Endodermal cell (in vitro differentiated cells): ENCODE results near the gene ANKRD17. TPM values are rescaled to one million over a fixed set of nuclear protein-coding genes. Genes with fewer than 3 reads are reported as not detected.
A peak's percentile ranks its signal among the peaks of the same experiment; 100 is the strongest.

Experiments used
- DNase-seq: peaks from one replicate; pipeline ENCODE4 v3.0.0-alpha.2; 2017
- H3K27ac ChIP-seq: 2 replicates; pipeline ENCODE4 v1.5.1; 2013; ENCODE audit warnings: mild to moderate bottlenecking, low read depth, low read length, moderate library complexity
- H3K27me3 ChIP-seq: 2 replicates; pipeline ENCODE4 v1.6.1; 2013; ENCODE audit warnings: mild to moderate bottlenecking, low read length, moderate library complexity; ENCODE audit not compliant: insufficient read depth, control insufficient read depth, poor library complexity, severe bottlenecking
- H3K36me3 ChIP-seq: 2 replicates; pipeline ENCODE4 v1.7.0; 2013; ENCODE audit warnings: mild to moderate bottlenecking, low read length, moderate library complexity; ENCODE audit not compliant: control insufficient read depth, insufficient read depth
- H3K4me1 ChIP-seq: one replicate; pipeline ENCODE4 v1.7.0; 2013; ENCODE audit warnings: low read length; ENCODE audit not compliant: control insufficient read depth, insufficient read depth
- H3K4me3 ChIP-seq: 2 replicates; pipeline ENCODE4 v1.5.1; 2013; ENCODE audit warnings: mild to moderate bottlenecking, low read length, moderate library complexity
- H3K9ac ChIP-seq: 2 replicates; pipeline ENCODE4 v1.6.1; 2013; ENCODE audit warnings: mild to moderate bottlenecking, low read length, moderate library complexity; ENCODE audit not compliant: poor library complexity, severe bottlenecking; ENCODE audit errors: extremely low read depth
- H3K9me3 ChIP-seq: 2 replicates; pipeline ENCODE4 v1.6.1; 2013; ENCODE audit warnings: mild to moderate bottlenecking, low read length, moderate library complexity; ENCODE audit not compliant: control insufficient read depth
- H3K27ac Mint-ChIP-seq: 2 replicates; pipeline ENCODE4 v1.8.0; 2020; ENCODE audit warnings: mixed read lengths
- H3K27me3 Mint-ChIP-seq: 2 replicates; pipeline ENCODE4 v1.8.0; 2021; ENCODE audit warnings: mild to moderate bottlenecking, mixed read lengths; ENCODE audit not compliant: insufficient read depth
- H3K36me3 Mint-ChIP-seq: 2 replicates; pipeline ENCODE4 v1.8.0; 2020; ENCODE audit warnings: low read depth, mixed read lengths
- H3K4me1 Mint-ChIP-seq: 2 replicates; pipeline ENCODE4 v1.8.0; 2020; ENCODE audit warnings: mixed read lengths
- H3K4me3 Mint-ChIP-seq: 2 replicates; pipeline ENCODE4 v1.8.0; 2020; ENCODE audit warnings: mild to moderate bottlenecking, moderate library complexity, mixed read lengths
- H3K9me3 Mint-ChIP-seq: 2 replicates; pipeline ENCODE4 v1.8.0; 2020; ENCODE audit warnings: mild to moderate bottlenecking, mixed read lengths
- CTCF ChIP-seq: fragments of 200-600 bp; sonication (generic); conservative IDR thresholded peaks from 2 replicates; pipeline ENCODE4 v1.5.0; 2021; ENCODE audit warnings: antibody characterized with exemption, mild to moderate bottlenecking
- WGBS, 2 experiments: methylation state at CpG; one replicate each; pipeline versions ENCODE4 v1.1.5 to v1.1.7; 2013; ENCODE audit warnings: missing lambda C conversion rate in 2 of 2, mixed read lengths in 1 of 2; ENCODE audit not compliant: insufficient coverage in 1 of 2, insufficient read length in 1 of 2; 5-methylcytosine and 5-hydroxymethylcytosine counted together
- total RNA-seq, 2 donors: library from RNA; stranded (reverse); fragmentation: NEBNext Ultra II Directional in 1 of 2; extraction: Animal tissue kit (Norgen Biotek cat#: 25700) in 1 of 2; gene quantifications; 2 replicates in 1 of 2; 3 replicates in 1 of 2; pipeline ENCODE4 v1.2.1, GENCODE V29; 2021

Gene ANKRD17
- total RNA-seq, 2 donors from 2014 or later = 83.6 to 84.3 TPM

GRCh38 chr4:73259571-73260090 is 1.0 kb upstream of the ANKRD17 start:
- Histone ChIP-seq H3K9ac (peak overlapping the region; percentile 65), H3K27me3 (no peaks in the 10 kb centered on the region), H3K27ac (peak overlapping the region; percentile 98), H3K36me3 (peaks cover 16% of the 10 kb centered on the region), H3K9me3 (no peaks in the 10 kb centered on the region), H3K4me1 (peaks cover 2% of the 10 kb centered on the region), H3K4me3 (peak overlapping the region; percentile 88)
- 4 to 6% methylated on average over 4 to 8 of the region's 8 CpGs for WGBS, 2 experiments
- no peaks in the 10 kb centered on the region for H3K9me3 Mint-ChIP-seq
- peaks cover 9% of the 10 kb centered on the region for H3K36me3 Mint-ChIP-seq
- H3K27ac Mint-ChIP-seq = peak overlapping the region; percentile 99
- no peaks in the 10 kb centered on the region for H3K27me3 Mint-ChIP-seq
- no peak for TF ChIP-seq CTCF
- peak overlapping the region; percentile 100 for H3K4me3 Mint-ChIP-seq
- no peak for DNase-seq
- H3K4me1 Mint-ChIP-seq = peaks cover 16% of the 10 kb centered on the region

- Mint-ChIP-seq H3K9me3 (no peaks in the 10 kb centered on the region), H3K4me1 (peaks cover 22% of the 10 kb centered on the region), H3K27me3 (no peaks in the 10 kb centered on the region), H3K27ac (peak overlapping the region; percentile 99), H3K36me3 (peaks cover 9% of the 10 kb centered on the region), H3K4me3 (peak overlapping the region; percentile 100)
- H3K9ac ChIP-seq = peak overlapping the region; percentile 65
- peak overlapping the region; percentile 98 for H3K27ac ChIP-seq
- peak; percentile 54 for TF ChIP-seq CTCF
- peaks cover 2% of the 10 kb centered on the region for H3K4me1 ChIP-seq
- peaks cover 29% of the 10 kb centered on the region for H3K36me3 ChIP-seq
- no peaks in the 10 kb centered on the region for H3K9me3 ChIP-seq
- peak overlapping the region; percentile 90 for H3K4me3 ChIP-seq
- WGBS, 2 experiments = 0% methylated on average over 6 to 30 of the region's 30 CpGs
- no peaks in the 10 kb centered on the region for H3K27me3 ChIP-seq
- no peak for DNase-seq
Observed at GRCh38 chr4:73258436-73258685, 237 bp downstream of the ANKRD17 start.

- peak overlapping the region; percentile 99 for H3K27ac Mint-ChIP-seq
- peak overlapping the region; percentile 100 for H3K4me3 Mint-ChIP-seq
Observed at GRCh38 chr4:73257651-73258435, 755 bp downstream of the ANKRD17 start.

More at GRCh38 chr4:73257651-73258435, 755 bp downstream of the ANKRD17 start:
- Mint-ChIP-seq H3K9me3 (no peaks in the 10 kb centered on the region), H3K36me3 (peaks cover 12% of the 10 kb centered on the region), H3K4me1 (peaks cover 22% of the 10 kb centered on the region), H3K27me3 (no peaks in the 10 kb centered on the region)
- Histone ChIP-seq H3K4me3 (peak overlapping the region; percentile 90), H3K4me1 (peaks cover 2% of the 10 kb centered on the region), H3K9me3 (no peaks in the 10 kb centered on the region), H3K27ac (peak overlapping the region; percentile 98), H3K9ac (peak overlapping the region; percentile 65), H3K27me3 (no peaks in the 10 kb centered on the region), H3K36me3 (peaks cover 34% of the 10 kb centered on the region)
- 1 to 6% methylated on average over 2 to 33 of the region's 34 CpGs for WGBS, 2 experiments
- peak; percentile 72 for DNase-seq
- TF ChIP-seq CTCF = no peak
